ENCODE measurements around the gene DUS1L.

Gene DUS1L

GRCh38 chr17:82065638-82066303 lies at the start of gene DUS1L:
TSS of gene DUS1L (minus strand) at chr17:82065804. CDS start at chr17:82065059, 745 bp downstream.
- DNase-seq: peak; percentile 66

GRCh38 chr17:82114872-82115271 lies 49.3 kb upstream of the DUS1L start:
- no peak for DNase-seq

GRCh38 chr17:82114447-82114846 lies 48.8 kb upstream of the DUS1L start:
- no peak for DNase-seq

- DNase-seq: no peak
Observed at GRCh38 chr17:82113941-82114340, 48.3 kb upstream of the DUS1L start.

- DNase-seq: no peak
Observed at GRCh38 chr17:82113422-82113821, 47.8 kb upstream of the DUS1L start.

GRCh38 chr17:82112914-82113311 lies 47.3 kb upstream of the DUS1L start:
- no peak for DNase-seq

GRCh38 chr17:82112181-82112913 lies 46.7 kb upstream of the DUS1L start:
- DNase-seq: no peak

GRCh38 chr17:82110298-82110697 lies 44.7 kb upstream of the DUS1L start:
- no peak for DNase-seq

GRCh38 chr17:82108961-82109475 lies 43.4 kb upstream of the DUS1L start:
- no peak for DNase-seq

GRCh38 chr17:82108496-82108945 lies 42.9 kb upstream of the DUS1L start:
- DNase-seq: peak; percentile 21

GRCh38 chr17:82108038-82108437 lies 42.4 kb upstream of the DUS1L start:
- DNase-seq: peak; percentile 20

GRCh38 chr17:82107341-82107860 lies 41.8 kb upstream of the DUS1L start:
- peak; percentile 42 for DNase-seq

GRCh38 chr17:82106688-82107305 lies 41.2 kb upstream of the DUS1L start:
- DNase-seq: peak; percentile 42

GRCh38 chr17:82105882-82106687 lies 40.5 kb upstream of the DUS1L start:
- DNase-seq: peak; percentile 65

GRCh38 chr17:82105417-82105881 lies 39.8 kb upstream of the DUS1L start:
- no peak for DNase-seq

GRCh38 chr17:82104797-82105416 lies 39.3 kb upstream of the DUS1L start:
- no peak for DNase-seq

- DNase-seq: peak; percentile 70
Observed at GRCh38 chr17:82103553-82104451, 38.2 kb upstream of the DUS1L start.

GRCh38 chr17:82101767-82102679 lies 36.4 kb upstream of the DUS1L start:
- no peak for DNase-seq

GRCh38 chr17:82101301-82101715 lies 35.7 kb upstream of the DUS1L start:
- no peak for DNase-seq

Measured in femur (tissue), 1 donor.